COLO668 (cell line): Measurements from ENCODE around the gene RWDD1.

Experiments used
- DNase-seq: peaks from one replicate; lab custom pipeline; 2025; ENCODE audit not compliant: unreplicated experiment; lab: John Stamatoyannopoulos, UW

RWDD1 gene, protein sequence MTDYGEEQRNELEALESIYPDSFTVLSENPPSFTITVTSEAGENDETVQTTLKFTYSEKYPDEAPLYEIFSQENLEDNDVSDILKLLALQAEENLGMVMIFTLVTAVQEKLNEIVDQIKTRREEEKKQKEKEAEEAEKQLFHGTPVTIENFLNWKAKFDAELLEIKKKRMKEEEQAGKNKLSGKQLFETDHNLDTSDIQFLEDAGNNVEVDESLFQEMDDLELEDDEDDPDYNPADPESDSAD

DNA sequence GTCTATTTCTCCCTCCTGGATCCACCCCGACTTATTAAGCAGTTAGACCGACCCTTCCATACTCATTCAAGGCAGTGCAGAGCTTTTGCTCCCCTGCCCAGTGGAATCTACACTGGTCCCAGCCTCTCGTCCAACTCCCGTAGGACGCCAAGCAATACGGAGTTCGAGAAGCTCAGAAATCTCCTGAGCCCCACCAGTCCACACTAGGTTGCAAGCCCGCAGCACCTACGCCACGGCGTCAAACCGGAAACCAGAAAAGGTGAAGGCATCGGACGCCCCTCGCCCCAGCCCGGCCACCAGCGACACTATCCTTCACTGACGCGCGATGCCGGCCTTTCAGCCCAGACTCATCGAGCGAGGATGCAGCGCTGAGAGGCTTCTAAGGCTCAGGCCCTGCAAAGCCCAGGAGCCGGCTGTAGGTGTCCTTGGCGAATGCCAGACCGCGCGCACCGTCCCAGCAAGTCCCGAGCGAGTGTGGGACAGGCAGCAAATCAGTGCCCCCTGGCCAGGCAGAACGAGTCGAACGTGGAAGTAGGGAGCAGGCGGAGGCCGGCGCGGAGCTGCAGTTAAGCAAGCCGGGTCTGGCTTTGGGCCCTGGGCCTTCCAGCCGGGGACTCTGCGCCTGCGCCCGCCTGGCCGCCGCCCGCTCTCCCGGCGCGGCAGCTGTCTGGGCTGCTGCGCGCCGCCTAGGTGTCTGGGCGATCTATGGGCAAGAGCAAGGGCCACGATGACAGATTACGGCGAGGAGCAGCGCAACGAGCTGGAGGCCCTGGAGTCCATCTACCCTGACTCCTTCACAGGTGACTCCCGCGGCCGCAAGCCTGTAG, at the start of gene RWDD1:
Gene RWDD1 (plus strand): TSS at position 649 of the 827 bp plus-strand sequence. CDS start 79 bp downstream, at position 728.
- DNase-seq = peak; percentile 95

DNA sequence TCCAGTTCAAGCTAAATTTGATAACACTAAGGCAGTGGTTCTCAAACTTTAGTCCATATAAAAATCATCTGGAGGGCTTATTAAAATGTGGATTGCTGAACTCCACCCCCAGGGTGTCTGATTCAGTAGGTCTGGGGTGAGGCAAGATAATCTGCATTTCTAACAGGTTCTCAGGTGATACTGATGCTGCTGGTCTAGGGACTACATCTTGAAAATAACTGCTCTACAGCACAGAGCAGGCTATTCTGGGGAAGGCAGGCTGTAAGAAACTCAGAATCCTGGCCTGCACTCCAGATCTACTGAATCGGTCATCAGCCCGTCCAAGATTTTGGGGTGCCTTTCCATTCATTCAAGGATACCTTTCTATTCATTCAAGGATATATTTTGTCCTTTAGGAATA, 48.4 kb upstream of the RWDD1 start:
- DNase-seq = no peak

DNA sequence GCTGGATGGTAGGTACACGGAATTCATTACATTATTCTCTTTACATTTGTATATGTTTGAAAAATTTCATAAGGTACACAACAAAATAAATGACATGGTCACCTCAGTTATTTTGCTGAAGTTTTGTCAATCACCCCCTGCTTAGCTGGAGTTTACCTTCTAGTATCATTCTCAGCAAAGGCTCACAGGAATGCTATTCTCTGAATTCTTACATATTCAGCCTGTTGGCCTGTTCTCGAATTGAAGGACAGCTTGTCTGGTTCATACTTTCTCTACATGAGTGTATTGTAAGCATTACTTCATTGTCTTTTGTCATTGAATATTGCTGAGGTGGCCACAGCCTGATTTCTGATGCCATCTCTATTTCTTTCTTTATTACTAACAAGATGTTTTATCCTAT, 47.1 kb upstream of the RWDD1 start:
- DNase-seq = no peak

DNA sequence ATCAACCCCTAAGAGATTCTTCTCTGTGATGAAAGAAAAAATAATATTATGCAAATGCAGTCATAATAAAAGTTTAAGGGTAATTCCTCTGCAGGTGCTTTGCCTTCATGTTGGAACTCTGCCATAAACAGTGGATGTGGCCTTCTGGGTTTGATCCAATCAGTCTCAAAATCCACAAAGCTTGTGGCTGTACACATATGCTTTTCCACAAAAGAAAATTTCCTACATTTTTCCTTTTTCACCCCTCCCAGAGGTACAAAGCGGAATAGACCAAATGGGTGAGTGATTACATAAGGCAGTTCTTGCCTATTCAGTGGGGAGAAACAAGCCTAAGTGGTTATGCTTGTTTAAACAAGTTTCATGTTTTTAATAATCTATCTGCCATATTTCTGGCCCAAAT, 43.2 kb upstream of the RWDD1 start:
- DNase-seq = no peak

DNA sequence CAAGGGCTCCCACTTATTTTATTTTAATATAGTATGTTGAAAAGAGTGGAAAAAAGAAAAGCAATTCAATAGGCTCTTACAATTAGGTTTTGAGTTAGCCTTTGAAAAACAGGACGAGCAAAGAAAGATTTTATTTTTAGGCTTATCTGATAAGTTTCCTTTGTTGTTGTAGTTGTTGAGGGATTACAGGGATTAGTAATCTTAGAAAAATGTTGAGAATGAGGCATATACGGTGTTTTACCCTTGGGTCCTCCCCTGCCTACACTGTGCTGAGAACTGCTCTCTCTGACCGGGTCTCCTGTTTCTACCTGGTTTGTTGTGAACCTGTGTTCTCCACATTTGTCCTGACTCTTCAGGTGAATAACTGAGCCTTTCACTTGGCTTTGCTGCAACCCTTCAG, 42.5 kb upstream of the RWDD1 start:
- DNase-seq = no peak

DNA sequence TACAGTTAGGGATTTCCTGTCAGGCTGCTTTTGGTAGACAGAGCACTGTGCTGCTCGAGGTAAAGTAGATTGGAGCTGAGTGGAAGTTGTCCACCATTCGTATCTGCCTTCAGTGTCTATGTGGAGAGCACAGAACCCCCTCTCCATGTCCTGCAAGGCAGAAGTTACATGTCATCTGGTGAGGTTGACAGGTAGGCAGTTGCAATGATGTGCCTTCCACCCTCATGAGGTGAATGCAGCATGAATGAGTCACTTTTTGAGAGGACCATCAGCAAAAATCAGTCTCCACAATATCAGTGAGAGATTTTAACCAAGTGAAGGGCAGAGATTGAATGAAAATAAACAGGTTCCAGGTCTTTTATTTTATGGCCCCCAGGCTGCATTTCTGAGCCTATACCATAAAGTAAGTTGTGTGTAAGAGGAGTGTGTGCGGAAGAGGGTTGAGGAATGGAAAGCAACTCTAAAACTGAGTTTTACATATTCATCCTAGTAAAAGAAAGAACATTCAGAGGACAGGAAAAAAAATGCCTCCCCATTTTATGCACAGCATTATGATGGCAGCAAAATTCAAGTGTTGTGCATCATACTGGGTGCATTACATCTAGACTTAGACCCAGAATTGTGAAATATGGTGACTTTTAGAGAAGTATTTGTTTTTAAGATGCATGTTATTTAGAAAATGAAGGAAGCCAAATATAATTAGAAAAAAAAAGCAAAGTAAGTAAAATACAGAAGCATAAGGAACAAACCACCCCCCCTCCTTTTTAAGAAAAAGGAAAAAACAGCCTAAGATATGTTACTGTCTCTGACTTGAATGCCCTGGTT, 41.6 kb upstream of the RWDD1 start:
- no peak for DNase-seq

DNA sequence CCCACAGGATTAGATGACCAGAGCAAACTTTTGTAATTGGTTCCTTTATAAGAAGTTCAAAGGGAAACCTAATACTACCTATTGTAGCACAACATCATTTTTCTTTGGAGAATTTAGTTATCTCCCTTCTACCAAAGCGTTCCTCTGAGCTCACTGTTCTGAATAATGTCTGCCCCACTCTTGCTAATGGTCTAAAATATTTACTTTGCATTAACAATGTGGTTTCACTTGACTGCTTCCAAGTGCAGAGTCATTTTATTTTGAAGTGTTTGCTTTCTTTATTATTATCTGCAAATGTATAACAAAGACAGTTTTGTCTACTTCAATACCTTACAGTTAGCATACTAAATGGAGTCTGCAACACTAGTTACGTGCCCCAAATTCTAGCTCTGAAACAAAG, 40.9 kb upstream of the RWDD1 start:
- no peak for DNase-seq

DNA sequence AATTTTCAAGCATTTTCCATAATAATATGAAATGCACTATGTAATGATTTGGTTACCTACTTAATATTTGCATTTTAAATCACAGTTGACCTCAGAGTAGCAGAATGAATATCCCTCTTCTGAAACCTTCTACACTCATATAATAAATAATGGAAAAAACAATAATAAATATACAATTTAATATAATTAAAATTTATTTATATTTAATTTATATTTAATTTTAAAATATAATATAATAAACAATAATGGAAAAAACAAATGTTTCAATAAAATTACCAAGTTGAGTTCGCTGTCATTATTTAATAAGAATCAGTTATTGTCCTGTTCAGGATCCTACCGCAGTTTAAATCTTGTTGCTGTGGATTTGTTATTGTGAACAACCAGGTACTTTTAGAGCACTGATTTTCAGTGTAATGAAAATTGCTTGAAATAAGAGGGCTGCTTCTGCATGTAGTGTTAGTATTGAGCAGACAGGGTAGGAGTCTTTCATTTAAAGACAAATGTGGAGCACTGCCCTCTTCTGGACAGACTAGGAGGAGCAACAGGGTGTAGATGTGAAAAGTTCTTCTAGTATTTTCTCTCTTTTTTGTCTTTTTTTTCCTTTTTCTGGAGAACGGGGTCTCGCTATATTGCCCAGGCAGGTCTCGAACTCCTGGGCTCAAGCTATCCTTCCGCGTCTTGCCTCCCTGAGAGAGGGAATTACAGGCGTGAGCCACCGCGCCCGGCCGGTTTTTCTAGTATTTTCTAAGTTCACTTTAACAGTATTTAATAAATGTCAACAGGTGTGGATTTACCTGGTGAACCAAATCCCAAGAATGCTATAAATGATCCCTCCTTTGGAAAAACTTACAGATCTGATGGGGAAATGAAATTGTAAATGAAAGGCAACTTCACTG, 39.4 kb upstream of the RWDD1 start:
- DNase-seq = peak; percentile 44

DNA sequence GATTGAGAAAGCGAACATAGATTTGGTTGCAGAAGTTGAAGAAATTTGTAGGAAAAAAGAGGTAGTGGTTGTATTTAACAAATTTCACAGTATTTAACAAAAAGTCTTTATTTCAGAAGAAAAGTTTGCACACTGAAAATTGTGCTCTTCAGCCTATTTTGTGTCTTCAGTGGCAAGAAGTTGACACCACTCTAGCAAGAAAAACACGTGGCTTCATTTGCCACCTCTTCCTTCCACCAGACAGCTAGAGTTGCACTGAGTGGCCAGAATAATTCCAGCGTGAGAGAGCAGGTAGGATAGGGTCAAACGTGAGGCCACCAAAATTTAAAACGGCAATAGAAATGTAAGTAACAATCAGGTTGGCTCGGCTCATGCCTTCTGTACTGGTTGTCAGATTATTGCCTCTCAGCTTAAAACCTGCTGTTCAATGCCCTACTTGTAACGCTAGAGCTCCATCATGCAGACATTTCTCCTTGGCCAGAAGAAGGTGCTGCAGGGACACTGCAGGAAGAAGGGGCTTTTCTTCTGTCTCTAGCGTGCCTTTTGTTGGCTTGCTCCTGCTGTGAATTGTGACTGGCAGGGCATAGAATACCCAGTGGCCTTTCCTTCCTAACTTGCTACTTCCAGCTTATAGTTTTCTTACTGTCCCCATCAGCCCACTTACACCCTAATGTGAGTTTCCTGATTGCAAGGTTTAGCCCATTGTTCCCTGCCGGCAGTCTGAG, 37.9 kb upstream of the RWDD1 start:
- no peak for DNase-seq

DNA sequence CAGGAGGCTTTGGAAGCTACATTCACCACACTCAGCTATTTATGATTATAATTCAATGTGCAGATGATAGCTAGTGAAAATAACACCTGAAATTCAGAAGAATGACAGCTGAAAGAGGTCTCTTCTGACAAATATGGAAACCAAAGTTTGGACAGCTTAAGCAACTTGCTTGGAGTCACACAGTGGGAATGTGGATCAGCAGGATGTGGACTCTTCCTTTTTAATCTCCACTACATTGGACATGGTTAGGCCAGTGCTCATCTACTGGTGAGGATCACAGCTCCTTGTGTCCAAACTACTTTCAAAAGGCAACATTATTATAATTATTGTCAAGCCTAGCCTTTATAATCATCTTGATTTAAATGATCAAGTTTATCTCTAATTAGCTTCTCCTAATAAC, 36.2 kb upstream of the RWDD1 start:
- no peak for DNase-seq

DNA sequence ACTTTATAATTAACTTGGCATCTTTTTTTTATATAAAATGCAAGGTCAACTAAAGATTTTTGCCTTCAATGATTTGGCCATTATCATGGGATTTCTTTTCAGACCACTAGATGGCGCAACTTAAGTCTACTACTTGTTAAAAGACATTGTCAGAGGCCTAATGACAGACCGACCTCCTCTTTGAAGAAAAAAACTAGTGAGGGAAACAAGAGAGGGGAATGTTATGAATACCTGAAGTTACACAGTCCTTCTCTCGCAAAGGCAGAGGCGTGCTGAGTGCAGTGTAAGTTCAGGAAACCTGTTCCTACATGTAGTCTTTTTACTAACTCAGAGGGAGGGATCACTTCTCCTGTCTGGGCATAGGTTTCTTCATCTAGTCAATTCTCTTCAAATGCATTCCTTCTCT, 35.1 kb upstream of the RWDD1 start:
- no peak for DNase-seq

DNA sequence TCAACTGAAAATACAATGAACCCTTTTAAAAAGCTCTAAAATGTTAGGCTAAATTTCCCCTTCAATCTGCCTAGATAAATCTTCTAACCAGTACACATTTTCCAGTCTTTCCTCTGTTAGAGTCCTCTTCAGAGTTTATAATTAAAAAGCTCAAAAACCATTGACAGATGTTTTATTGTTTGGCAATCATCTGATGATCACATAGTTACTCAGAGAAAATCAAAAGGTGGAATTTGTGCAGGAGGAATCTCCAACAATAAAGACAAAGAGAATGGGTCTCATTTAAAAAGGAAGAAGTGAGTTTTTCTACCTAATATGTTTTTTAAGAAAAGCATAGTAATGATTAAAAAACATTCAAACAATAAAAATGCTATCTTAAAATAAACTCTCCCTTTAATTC, 28.9 kb upstream of the RWDD1 start:
- DNase-seq = no peak

DNA sequence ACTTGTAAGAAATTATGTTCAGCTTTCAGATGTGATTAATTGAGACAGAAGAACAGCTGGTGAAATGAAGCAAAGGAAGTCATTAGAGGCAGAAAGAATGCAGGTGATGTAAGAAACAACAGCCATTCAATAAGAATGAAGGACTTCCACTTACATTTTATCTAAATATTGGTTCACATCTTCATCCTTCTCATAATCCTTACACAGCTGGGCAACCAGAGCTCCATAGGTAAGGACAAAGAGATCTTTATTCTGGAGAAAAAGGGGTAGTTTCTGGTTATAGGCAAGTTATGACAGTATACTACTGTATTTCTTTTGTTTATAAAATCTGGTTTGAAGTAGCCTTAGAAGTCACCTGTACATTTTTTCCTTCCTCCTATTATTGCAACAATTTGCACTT, 28.2 kb upstream of the RWDD1 start:
- DNase-seq = no peak

DNA sequence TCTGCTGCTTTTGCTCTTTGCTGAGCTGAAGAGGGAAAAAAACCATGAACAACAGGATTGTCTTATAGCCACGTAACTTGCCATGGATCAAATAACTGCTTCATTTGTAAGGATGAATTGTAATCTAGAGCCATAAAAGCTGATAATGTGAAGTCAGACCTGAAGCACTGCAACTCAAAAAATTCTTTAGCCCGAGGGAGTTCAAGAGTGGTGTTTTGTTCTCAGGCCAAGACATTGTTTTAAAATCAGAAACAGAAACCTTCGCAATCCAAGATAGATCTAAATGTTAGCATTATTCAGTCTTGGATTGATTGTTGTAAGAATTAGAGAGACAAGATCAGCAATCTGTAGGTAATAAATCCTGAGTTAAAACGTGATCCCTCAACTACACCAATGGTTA, 25.7 kb upstream of the RWDD1 start, which contains the start of gene TRAPPC3L:
Gene TRAPPC3L (minus strand): TSS at position 34 of the 400 bp plus-strand sequence. CDS start 170 bp downstream, outside the sequence.
- DNase-seq = no peak

DNA sequence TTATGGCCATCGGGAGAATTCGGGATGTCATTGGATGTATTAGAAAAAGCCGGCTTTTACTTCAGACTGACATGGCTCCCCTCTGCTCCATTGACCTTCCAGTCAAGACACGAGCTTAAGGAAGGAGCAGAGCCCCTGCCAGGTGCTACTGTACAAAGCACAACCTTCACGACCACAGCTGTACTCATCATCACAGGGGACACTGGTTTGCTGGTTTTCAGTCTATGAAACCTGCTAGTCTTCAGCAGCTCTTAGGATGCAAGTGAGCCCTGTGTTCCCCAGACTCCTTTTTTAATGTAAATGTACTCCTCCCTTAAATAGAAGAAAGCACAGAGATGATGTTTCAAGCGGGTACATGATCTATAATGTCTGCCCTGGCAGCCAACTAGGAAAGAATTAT, 23.9 kb upstream of the RWDD1 start:
- DNase-seq = no peak

DNA sequence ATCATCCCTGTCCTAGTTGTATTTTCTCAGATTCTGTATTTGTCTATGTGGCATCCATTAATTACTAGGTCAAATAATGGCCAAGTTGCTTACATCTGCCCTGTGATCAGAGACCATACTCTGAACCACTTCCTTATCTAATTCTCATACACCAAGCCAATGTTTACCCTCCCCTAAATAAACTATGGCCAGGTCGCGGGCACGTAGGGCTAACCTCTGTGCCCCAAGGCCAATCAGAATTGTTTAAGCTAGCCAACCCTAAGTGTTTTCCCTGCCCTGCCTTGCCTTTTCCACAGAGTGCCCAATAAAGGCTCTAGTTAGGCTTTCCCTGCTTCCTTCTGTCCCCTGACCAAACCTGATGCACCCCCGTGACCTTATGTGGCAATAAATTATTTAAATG, 20.5 kb upstream of the RWDD1 start:
- DNase-seq = no peak

DNA sequence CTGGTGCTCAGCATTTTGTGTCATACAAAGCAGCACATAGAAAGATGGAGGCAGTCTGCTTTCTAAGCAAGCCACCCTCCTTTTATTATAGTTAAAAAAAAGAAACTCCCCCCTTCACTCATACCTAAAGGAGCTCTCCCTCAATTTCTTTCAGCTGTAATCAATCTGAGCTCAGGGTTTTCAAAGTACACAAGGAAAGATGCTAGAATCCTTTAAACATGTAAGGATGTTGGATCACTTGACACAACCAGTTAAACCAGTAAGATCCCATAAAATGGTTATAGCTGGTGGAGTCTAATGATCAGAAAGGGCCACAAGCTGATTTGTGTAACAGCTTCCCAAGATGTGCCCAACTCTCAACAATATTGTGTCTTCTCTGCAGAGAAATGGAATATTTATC, 17.9 kb upstream of the RWDD1 start, which contains the start of gene CALHM4:
Gene CALHM4 (plus strand): TSS at position 301 of the 400 bp plus-strand sequence. CDS start 43 bp downstream, at position 344.
- DNase-seq = no peak

DNA sequence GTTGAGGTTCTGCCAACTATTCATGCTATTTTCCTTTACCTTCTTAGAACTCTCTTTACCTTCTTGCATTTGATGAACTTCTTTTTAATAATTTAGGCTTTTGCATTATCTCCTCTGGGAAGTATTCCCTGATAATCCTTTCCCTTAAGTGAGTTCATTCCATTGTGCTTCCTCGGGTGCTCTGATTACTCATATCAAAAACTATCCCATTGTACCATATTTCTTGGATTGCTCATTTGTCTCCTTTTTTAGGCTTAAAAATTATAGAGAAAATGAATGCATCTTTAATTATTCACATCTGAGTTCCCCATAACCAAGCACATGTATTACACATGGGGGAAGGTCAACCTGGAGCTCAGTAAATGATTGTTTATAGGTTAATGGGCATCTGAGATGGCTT, 15.2 kb upstream of the RWDD1 start:
- DNase-seq = no peak

DNA sequence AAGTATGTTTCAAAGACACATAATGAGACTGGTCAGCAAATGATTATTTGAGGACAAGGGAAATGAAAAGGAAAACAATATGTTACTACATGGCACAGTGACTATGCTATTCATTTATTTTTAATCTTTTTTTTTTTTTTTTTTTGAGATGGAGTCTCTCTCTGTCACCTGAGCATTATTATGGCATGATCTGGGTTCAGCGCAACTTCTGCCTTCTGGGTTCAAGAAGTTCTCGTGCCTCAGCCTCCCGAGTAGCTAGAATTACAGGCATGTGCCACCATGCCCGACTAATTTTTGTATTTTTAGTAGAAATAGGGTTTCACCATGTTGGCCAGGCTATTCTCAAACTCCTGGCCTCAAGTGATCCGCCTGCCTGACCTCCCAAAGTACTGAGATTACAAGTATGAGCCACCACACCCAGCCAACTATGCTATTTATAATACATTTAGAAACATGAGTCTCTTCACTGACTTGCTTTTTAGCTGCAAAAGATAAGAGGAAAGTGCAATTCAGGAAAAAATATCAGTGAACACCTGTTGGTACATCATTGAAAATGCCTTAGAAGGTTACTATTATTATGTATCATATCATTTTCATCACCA, 14.4 kb upstream of the RWDD1 start:
- DNase-seq = no peak
